ENCODE data around the gene IFNGR1.

DNA sequence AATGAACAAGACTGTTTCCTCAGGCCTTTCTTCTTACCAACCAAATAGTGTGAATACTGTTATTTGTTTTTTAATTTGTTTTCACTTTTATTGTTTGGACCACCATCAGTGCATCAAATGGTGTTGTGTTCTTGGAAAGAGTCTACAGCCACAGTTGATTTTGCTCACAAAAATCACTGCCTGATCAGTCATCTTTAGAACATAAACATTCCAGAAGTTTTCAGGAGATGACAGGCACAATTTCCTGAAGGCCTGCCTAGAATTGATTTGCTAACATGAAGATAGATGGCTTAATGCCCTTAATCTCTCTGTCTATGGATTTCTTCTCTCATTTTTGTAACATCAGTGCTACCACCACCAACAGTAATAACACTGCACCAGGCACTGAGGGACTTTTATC is 59.3 kb downstream of the IFNGR1 start:
- TF ChIP-seq JUNB (IDR thresholded peaks at IDR 0.05; ENCODE audit: unreplicated experiment) (no peak), POLR2AphosphoS5 (IDR thresholded peaks at IDR 0.05; ENCODE audit: low read depth) (no peak), EZH2 (IDR thresholded peaks at IDR 0.05; ENCODE audit: low read depth, unreplicated experiment) (no peak), EZH2phosphoT487 (IDR thresholded peaks at IDR 0.05; ENCODE audit: unreplicated experiment) (no peak), CREB1 (CRISPR knock-in tag; IDR thresholded peaks at IDR 0.05; ENCODE audit: low read depth) (no peak)
- TF ChIP-seq, protein P1, sequence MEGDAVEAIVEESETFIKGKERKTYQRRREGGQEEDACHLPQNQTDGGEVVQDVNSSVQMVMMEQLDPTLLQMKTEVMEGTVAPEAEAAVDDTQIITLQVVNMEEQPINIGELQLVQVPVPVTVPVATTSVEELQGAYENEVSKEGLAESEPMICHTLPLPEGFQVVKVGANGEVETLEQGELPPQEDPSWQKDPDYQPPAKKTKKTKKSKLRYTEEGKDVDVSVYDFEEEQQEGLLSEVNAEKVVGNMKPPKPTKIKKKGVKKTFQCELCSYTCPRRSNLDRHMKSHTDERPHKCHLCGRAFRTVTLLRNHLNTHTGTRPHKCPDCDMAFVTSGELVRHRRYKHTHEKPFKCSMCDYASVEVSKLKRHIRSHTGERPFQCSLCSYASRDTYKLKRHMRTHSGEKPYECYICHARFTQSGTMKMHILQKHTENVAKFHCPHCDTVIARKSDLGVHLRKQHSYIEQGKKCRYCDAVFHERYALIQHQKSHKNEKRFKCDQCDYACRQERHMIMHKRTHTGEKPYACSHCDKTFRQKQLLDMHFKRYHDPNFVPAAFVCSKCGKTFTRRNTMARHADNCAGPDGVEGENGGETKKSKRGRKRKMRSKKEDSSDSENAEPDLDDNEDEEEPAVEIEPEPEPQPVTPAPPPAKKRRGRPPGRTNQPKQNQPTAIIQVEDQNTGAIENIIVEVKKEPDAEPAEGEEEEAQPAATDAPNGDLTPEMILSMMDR (conservative IDR thresholded peaks at IDR 0.05; ENCODE audit: low read depth in 2 of 2) = no peak
- TF ChIP-seq, protein P2, sequence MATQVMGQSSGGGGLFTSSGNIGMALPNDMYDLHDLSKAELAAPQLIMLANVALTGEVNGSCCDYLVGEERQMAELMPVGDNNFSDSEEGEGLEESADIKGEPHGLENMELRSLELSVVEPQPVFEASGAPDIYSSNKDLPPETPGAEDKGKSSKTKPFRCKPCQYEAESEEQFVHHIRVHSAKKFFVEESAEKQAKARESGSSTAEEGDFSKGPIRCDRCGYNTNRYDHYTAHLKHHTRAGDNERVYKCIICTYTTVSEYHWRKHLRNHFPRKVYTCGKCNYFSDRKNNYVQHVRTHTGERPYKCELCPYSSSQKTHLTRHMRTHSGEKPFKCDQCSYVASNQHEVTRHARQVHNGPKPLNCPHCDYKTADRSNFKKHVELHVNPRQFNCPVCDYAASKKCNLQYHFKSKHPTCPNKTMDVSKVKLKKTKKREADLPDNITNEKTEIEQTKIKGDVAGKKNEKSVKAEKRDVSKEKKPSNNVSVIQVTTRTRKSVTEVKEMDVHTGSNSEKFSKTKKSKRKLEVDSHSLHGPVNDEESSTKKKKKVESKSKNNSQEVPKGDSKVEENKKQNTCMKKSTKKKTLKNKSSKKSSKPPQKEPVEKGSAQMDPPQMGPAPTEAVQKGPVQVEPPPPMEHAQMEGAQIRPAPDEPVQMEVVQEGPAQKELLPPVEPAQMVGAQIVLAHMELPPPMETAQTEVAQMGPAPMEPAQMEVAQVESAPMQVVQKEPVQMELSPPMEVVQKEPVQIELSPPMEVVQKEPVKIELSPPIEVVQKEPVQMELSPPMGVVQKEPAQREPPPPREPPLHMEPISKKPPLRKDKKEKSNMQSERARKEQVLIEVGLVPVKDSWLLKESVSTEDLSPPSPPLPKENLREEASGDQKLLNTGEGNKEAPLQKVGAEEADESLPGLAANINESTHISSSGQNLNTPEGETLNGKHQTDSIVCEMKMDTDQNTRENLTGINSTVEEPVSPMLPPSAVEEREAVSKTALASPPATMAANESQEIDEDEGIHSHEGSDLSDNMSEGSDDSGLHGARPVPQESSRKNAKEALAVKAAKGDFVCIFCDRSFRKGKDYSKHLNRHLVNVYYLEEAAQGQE (IDR thresholded peaks at IDR 0.05; ENCODE audit: unreplicated experiment) = no peak
- TF ChIP-seq, protein P3, sequence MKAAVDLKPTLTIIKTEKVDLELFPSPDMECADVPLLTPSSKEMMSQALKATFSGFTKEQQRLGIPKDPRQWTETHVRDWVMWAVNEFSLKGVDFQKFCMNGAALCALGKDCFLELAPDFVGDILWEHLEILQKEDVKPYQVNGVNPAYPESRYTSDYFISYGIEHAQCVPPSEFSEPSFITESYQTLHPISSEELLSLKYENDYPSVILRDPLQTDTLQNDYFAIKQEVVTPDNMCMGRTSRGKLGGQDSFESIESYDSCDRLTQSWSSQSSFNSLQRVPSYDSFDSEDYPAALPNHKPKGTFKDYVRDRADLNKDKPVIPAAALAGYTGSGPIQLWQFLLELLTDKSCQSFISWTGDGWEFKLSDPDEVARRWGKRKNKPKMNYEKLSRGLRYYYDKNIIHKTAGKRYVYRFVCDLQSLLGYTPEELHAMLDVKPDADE (IDR thresholded peaks at IDR 0.05) = no peak
